ENCODE data around the gene FADS1. TPM values are rescaled to one million over a fixed set of nuclear protein-coding genes. Genes with fewer than 3 reads are reported as not detected.

FADS1 gene
- total RNA-seq, 2 donors from 2014 or later, result 16.1 to 28.9 TPM

GRCh38 chr11:61851113-61851899, 34.5 kb upstream of the FADS1 start:
- no peak for DNase-seq (ENCODE audit: low spot score in 2 of 2)
- H3K9me3 Mint-ChIP-seq, result no peaks in the 10 kb centered on the region
- no peak for ATAC-seq
- H3K36me3 Mint-ChIP-seq, result no peaks in the 10 kb centered on the region
- H3K27ac Mint-ChIP-seq, result no peak overlapping the region

- Mint-ChIP-seq H3K9me3 (no peaks in the 10 kb centered on the region), H3K36me3 (no peaks in the 10 kb centered on the region), H3K27ac (no peak overlapping the region)
- DNase-seq (ENCODE audit: low spot score in 2 of 2) (no peak), ATAC-seq (no peak)
These were observed 33.9 kb upstream of the FADS1 start for GRCh38 chr11:61850687-61851086.

- no peaks in the 10 kb centered on the region for H3K9me3 Mint-ChIP-seq
- ATAC-seq, result no peak
- no peak for DNase-seq (ENCODE audit: low spot score in 2 of 2)
- H3K27ac Mint-ChIP-seq, result no peak overlapping the region
- no peaks in the 10 kb centered on the region for H3K36me3 Mint-ChIP-seq
These were observed 31.8 kb upstream of the FADS1 start for GRCh38 chr11:61848631-61849030.

- Mint-ChIP-seq H3K36me3 (no peaks in the 10 kb centered on the region), H3K9me3 (no peaks in the 10 kb centered on the region), H3K27ac (no peak overlapping the region)
- ATAC-seq (no peak), DNase-seq (ENCODE audit: low spot score in 2 of 2) (no peak)
These were observed 31.2 kb upstream of the FADS1 start for GRCh38 chr11:61847914-61848581.

GRCh38 chr11:61846362-61847020, 29.7 kb upstream of the FADS1 start:
- peaks cover 0 to 4% of the 10 kb centered on the region in 2 donors for H3K36me3 Mint-ChIP-seq
- no peak overlapping the region for H3K27ac Mint-ChIP-seq
- ATAC-seq (no peak), DNase-seq (ENCODE audit: low spot score in 2 of 2) (no peak)
- H3K9me3 Mint-ChIP-seq, result no peaks in the 10 kb centered on the region

GRCh38 chr11:61844909-61845565, 28.2 kb upstream of the FADS1 start:
- DNase-seq (ENCODE audit: low spot score in 2 of 2) (no peak), ATAC-seq (no peak)
- Mint-ChIP-seq H3K9me3 (no peaks in the 10 kb centered on the region), H3K27ac (peak overlapping the region in 1 of 2 donors; percentile 50), H3K36me3 (peaks cover 0 to 10% of the 10 kb centered on the region in 2 donors)

GRCh38 chr11:61842528-61842820, 25.7 kb upstream of the FADS1 start:
- no peak overlapping the region for H3K27ac Mint-ChIP-seq
- no peak for ATAC-seq
- H3K36me3 Mint-ChIP-seq, result peaks cover 0 to 10% of the 10 kb centered on the region in 2 donors
- no peak for DNase-seq (ENCODE audit: low spot score in 2 of 2)
- no peaks in the 10 kb centered on the region for H3K9me3 Mint-ChIP-seq

- Mint-ChIP-seq H3K36me3 (peaks cover 0 to 10% of the 10 kb centered on the region in 2 donors), H3K27ac (no peak overlapping the region), H3K9me3 (no peaks in the 10 kb centered on the region)
- DNase-seq (ENCODE audit: low spot score in 2 of 2) (no peak), ATAC-seq (no peak)
These were observed 25.1 kb upstream of the FADS1 start for GRCh38 chr11:61841636-61842527.

GRCh38 chr11:61840371-61840770, 23.6 kb upstream of the FADS1 start:
- Mint-ChIP-seq H3K9me3 (no peaks in the 10 kb centered on the region), H3K27ac (no peak overlapping the region)
- ATAC-seq, result no peak

GRCh38 chr11:61839742-61840141, 22.9 kb upstream of the FADS1 start:
- no peak for DNase-seq (ENCODE audit: low spot score in 2 of 2)
- H3K9me3 Mint-ChIP-seq, result no peaks in the 10 kb centered on the region
- ATAC-seq, result peak in 1 of 2 donors; percentile 70
- peaks cover 0 to 10% of the 10 kb centered on the region in 2 donors for H3K36me3 Mint-ChIP-seq
- H3K27ac Mint-ChIP-seq, result no peak overlapping the region

More at GRCh38 chr11:61840371-61840770, 23.6 kb upstream of the FADS1 start:
- H3K36me3 Mint-ChIP-seq, result peaks cover 0 to 10% of the 10 kb centered on the region in 2 donors
- no peak for DNase-seq (ENCODE audit: low spot score in 2 of 2)

GRCh38 chr11:61838921-61839320, 22.1 kb upstream of the FADS1 start:
- Mint-ChIP-seq H3K27ac (peak overlapping the region in 1 of 2 donors; percentile 39), H3K36me3 (peaks cover 0 to 13% of the 10 kb centered on the region in 2 donors), H3K9me3 (peaks cover 0 to 2% of the 10 kb centered on the region in 2 donors)
- DNase-seq (ENCODE audit: low spot score in 2 of 2) (no peak), ATAC-seq (no peak)

- Mint-ChIP-seq H3K36me3 (peaks cover 0 to 18% of the 10 kb centered on the region in 2 donors), H3K27ac (no peak overlapping the region), H3K9me3 (peaks cover 0 to 6% of the 10 kb centered on the region in 2 donors)
- ATAC-seq (no peak), DNase-seq (ENCODE audit: low spot score in 2 of 2) (no peak)
These were observed 21.7 kb upstream of the FADS1 start for GRCh38 chr11:61838501-61838900.

GRCh38 chr11:61837411-61838005, 20.7 kb upstream of the FADS1 start:
- H3K36me3 Mint-ChIP-seq, result peaks cover 0 to 20% of the 10 kb centered on the region in 2 donors
- H3K27ac Mint-ChIP-seq, result no peak overlapping the region
- H3K9me3 Mint-ChIP-seq, result peaks cover 0 to 7% of the 10 kb centered on the region in 2 donors
- ATAC-seq, result no peak
- DNase-seq (ENCODE audit: low spot score in 2 of 2), result no peak

GRCh38 chr11:61836193-61836592, 19.4 kb upstream of the FADS1 start:
- H3K36me3 Mint-ChIP-seq, result peaks cover 0 to 14% of the 10 kb centered on the region in 2 donors
- peaks cover 0 to 7% of the 10 kb centered on the region in 2 donors for H3K9me3 Mint-ChIP-seq
- no peak for ATAC-seq
- DNase-seq (ENCODE audit: low spot score in 2 of 2), result no peak
- H3K27ac Mint-ChIP-seq, result peak overlapping the region in 1 of 2 donors; percentile 68

- ATAC-seq (peak; percentile 94 to 96), DNase-seq (ENCODE audit: low spot score in 2 of 2) (peak; percentile 40 to 66)
- Mint-ChIP-seq H3K27ac (peak overlapping the region; percentile 56 to 91), H3K36me3 (peaks cover 4 to 10% of the 10 kb centered on the region in 2 donors), H3K9me3 (peaks cover 0 to 7% of the 10 kb centered on the region in 2 donors)
These were observed 17.7 kb upstream of the FADS1 start for GRCh38 chr11:61834278-61835048.
